ENCODE results near the gene MET.
"Not testable (repeated sequence)": the region's sequence is repeated elsewhere in the genome, so short reads cannot be mapped to it uniquely, and the experiment has no call there.

MET gene

DNA sequence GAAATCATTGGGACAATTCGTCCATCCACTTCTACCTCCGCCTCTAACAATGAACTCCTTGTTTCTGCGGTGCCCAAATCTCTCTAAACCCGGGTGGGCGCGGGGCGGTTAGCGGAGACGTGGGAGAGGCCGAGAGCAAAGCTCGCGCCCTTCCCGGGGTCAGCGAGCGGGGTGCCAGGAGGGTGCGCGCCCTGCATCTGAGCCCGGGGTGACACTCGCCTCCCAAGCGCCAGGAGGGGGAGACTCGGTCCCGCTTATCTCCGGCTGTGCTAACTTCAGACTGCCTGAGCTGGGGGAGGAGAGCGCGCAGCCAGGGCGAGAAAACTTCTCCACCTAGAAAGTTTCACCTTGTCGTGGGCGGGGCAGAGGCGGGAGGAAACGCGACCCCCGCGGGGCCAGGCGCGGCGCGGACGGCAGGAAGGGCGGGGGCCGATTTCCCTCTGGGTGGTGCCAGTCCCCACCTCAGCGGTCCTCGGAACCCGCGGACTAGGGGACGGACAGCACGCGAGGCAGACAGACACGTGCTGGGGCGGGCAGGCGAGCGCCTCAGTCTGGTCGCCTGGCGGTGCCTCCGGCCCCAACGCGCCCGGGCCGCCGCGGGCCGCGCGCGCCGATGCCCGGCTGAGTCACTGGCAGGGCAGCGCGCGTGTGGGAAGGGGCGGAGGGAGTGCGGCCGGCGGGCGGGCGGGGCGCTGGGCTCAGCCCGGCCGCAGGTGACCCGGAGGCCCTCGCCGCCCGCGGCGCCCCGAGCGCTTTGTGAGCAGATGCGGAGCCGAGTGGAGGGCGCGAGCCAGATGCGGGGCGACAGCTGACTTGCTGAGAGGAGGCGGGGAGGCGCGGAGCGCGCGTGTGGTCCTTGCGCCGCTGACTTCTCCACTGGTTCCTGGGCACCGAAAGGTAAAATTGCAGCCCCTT, at the start of gene MET:
MET (plus strand) TSS at position 516 of the 915 bp plus-strand sequence. CDS start 26,889 bp downstream, outside the sequence.
- DNase-seq = no peak

DNA sequence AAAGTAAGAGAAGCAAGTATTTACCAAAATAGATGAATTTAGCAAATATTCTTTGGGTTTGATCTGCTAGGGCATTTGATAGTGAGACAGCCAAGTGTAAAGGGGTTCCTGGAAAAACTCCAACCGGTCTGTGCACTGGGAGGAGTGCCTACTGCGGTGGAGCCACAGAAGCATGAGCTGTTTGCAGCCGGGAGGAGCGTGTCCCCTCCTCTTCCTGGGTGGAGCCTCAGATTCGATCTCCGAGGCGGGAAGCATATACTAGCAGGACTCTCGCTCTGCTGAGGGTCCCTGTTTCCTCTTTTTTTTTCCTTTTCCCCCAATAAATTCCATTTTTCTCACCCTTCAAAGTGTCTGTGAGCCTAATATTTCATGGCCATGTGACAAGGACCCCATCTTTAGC, 45.1 kb upstream of the MET start:
- DNase-seq = no peak

DNA sequence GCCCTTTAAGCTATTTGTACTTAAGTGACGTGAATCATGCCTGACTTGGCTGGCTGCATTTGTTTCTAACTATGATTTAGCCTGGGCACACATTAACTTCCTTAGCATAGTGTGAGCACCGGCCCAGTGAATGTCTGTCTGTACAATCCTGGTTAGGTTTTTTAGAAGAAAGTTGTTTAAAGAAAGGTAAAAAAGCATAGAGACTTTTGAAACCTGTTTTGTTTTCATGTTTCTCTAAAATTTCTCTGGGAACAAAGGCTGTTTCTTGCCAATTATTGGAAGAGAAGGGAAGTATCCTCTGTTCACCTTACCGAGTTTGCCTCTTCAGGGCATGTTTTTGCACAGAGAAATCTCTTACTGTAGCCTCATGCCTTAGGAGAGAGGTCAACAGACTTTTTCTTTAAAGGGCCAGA, 42.9 kb upstream of the MET start:
- no peak for DNase-seq

DNA sequence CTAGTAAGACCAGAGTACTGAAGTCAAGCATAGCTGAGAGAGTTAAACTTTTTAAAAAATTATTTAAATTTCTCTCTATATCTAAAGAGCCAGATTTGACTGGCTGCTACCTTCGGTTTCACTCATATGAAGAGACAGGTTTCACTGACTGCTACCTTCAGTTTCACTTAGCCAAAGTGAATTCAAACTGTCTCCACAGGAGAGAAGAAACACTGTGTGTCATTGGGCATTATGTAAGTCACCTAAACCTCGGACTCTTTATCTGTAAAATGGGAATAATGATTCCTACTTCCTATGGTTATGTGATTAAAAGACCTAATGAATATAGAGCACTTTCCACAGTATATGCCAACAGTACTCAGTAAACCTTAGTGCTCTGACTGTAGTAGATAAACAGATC, 41.6 kb upstream of the MET start:
- no peak for DNase-seq

DNA sequence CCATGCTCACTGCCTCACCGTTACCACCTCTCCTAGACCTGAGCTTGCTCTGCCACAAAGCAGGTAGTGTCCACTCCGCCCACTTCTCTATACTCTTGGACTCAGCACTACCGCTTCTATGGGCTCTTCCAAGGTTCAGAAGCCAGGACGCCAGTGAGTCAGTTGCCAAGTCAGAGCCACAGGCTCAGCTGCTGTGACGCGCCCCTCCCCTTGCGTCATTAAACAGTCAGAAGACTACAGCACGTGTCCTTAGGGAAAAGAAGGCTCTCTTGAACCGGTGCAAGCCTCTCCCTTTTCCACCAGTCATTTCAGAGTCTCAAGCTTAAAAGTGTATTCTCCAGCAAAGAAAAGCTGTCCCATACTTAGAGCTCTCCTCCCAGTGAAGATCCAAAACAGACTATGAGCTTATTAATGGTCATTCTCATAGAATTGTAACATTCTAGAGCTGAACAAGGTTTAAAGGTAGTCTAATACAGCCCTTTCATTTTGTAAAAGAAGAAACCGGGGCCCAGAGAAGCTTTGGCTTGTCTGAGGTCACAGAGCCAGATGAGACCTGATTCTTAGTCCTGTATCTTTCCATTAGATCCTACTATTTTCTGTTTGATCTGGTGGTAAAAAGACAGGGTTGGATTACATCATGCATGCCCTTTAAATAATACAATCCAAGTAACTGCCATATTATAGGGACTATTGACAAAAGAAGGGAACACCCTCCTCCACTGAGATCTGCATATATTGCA, 40.9 kb upstream of the MET start:
- no peak for DNase-seq

DNA sequence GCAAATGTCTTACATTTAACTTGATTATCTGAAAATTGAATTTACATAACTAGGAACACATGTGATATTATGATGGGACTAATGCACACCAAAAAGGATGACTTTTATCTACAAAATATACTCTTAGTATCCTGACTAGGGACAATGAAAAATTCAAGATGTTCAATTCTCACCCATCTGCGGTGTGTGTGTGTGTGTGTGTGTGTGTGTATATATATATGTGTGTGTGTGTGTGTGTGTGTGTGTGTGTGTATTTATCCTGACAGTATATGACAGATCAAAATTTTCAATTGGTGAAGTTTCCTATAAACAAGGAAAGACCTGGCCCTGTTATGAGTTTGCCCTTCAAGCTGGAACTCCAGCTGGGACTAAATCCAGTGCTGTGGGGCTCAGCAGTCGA, 40.3 kb upstream of the MET start:
- no peak for DNase-seq

DNA sequence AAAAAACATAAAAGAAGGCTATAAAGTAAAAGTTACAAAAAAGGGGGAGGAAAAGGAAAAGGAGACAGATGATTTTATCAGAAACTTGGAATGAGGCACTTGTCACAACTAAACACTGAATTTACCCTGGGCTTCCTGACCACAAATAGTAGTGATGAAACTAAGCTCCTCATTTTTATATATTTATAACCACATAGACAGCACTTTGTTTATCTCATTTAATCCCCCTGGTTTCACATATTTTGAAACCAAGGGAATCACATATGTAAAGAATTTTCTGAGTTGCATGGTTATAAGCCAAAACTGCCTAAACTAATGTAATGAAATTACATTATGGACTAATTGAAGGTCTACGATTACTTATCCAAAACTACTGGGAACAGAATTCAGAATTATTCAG, 39.6 kb upstream of the MET start:
- no peak for DNase-seq

DNA sequence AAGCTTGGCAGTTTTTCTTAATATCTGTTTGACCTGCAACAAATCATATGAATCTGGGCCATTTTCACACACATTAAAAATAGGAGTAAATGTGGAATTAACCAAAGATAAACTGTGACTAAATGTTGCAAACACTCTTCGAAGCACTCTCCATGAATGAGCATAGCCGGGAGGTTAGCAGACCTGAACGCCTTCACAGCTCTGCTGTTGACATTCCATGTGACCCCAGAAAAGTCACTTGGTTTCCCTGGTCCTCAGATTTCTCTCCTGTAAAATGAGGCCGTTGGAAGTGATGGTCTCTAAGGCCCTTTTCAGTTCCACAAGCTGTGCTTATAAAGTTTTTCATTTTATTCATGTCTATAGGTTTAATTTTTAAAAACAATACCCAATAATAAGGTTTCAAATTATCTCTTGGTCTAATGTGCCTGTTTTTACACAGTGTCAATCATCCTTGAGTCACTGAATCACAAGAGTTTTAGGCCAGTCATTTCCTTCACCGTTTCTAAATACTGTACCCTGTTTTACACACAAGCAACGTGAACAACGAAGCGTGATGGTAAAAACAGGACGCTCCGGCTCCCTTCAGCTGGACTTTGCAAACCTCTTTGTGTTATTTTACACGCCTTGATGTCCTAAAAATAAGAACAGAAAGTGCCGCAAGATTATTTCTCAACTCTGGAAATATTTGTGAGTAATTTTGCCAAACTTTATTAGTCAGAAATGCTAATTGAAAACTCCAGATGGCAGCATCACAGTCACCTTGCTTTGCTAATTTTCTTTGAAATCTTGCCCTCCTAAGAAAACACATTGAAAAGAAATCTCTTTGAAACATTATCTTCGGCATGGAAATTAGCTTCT, 38.6 kb upstream of the MET start:
- no peak for DNase-seq

DNA sequence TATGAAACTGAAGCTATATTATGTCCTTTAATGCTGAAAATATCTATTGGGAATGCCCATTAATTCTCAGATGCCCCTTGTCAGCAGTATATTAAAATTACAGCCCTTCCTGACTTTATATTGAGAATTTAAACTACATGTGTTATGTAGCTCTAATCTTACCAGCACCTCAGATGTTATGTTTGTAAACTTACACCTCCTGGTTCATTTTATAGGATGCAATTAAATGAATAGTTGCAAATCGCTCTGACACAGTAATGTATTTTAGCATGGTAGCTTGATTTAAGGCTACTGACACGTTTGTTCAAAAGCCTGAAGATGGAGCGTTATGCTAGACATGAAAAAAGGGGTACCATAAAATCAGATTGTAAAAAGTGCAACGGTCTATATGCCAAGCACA, 35.0 kb upstream of the MET start:
- no peak for DNase-seq

DNA sequence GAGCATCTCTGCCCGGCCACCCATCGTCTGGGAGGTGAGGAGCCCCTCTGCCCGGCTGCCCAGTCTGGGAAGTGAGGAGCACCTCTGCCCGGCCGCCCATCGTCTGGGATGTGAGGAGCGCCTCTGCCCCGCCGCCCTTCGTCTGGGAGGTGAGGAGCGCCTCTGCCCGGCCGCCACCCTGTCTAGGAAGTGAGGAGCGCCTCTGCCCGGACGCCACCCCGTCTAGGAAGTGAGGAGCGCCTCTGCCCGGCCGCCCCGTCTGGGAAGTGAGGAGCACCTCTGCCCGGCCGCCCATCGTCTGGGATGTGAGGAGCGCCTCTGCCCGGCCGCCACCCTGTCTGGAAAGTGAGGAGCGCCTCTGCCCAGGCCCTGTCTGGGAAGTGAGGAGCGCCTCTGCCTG, 33.4 kb upstream of the MET start:
- DNase-seq = not testable (repeated sequence)

DNA sequence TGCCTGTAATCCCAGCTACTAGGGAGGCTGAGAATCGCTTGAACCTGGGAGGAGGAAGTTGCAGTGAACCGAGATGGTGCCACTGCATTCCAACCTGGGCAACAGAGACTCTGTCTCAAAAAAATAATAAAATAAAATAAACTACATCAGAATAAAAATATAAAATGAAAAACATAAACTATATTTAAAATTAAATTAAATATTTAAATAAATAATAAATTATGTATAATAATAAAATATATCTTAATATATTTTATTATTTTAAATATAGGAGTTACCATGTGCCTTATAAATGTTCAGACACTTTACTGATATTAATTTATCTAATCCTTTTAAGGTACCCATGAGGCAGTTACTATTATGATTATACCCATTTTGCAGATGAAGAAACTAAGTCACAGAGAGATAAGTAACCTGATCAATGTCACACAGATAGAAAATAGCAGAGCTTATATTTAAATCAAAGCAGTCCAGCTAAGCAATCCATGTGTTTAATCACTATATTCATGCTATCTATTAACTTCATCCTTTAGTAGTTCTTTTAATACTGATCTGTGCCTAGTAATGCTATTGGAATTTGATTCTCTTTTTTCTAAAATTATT, 30.3 kb upstream of the MET start:
- DNase-seq = no peak

DNA sequence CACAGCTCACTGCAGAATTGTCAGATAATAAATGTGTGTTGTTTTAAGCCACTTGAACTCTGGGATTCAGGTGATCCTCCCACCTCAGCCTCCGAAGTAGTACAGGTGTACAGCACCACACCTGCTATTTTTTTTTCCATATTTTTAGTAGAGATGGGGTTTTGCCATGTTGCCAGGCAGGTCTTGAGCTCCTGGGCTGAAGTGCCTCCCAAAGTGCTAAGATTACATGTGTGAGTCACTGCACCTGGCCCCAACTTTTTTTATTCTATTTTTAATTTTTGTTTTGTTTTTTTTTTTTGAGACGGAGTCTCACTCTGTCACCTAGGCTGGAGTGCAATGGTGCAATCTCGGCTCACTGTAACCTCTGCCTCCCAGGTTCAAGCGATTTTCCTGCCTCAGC, 28.8 kb upstream of the MET start:
- not testable (repeated sequence) for DNase-seq

DNA sequence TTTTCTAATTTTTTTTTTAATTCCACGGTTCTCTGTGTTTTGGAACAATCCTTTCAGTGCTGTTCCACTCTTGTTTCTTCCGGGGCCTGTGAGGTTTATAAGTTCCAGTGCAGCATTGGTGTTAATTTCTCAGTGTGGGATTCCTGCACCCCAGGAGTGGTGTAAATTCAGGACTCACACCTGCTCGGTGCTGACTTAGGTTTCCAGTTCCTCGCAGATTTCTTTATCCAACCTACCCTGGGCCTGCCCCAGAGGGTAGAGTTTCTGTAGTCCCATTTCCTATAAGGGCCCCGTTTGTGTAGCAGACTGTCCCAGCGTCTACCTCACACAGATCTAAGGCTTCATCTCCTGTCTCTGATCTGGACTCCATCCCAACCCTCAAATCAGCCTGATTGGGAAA, 27.4 kb upstream of the MET start:
- DNase-seq = no peak

DNA sequence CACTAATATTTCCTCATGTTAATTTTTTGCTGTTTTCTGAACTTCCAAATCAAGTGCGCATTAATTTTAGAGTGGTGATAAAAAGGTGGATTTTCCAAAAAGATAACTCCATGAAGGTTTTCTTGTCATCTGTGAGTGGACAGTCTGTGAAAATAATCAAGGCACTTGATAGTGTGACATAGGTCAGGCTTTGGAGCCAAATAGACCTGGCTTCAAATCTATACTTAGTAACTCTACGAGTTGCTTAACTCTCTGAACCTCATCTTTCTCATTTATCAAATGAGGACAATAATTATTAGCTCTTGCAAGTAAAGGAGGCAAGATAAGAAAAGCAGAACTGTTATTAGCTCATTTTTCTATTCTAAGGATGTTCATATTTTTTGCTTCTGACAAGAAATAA, 24.7 kb upstream of the MET start:
- no peak for DNase-seq

DNA sequence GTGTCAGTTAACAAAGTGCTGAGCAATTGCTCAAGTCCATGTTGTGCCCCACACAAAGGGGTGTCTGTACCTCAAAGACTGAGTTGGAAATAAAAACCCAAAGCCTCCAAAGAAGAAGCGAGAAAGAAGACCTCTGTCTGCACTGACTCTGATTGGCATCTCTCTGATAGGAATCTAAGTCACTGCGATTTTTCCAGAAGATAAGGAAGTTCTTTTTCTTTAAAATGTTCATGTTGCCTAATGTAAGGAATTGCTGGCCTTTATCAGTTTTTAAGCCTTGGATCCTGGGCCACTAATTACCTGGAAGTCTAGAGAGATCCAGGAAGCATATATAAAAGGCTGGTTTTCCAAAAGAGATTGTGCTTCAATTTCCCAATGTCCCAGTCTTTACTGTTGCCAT, 24.1 kb upstream of the MET start:
- DNase-seq = no peak

DNA sequence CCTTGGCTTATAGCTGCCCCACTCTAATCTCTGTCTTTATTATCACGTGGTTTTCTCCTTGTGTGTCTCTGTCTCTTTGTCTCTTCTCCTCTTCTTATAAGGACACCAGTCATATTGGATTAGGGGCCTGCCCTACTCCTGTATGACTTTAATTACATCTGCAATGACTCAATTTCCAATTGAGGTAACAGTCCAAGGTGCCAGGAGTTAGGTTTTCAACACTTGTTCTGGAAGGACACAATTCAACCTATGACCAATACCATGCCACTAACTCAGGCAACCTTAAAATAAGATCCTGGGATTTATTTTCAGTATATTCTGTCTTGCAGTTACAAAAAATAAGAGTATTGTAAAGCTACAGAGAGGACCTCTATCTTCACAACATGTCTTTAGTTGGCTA, 21.6 kb upstream of the MET start:
- no peak for DNase-seq

DNA sequence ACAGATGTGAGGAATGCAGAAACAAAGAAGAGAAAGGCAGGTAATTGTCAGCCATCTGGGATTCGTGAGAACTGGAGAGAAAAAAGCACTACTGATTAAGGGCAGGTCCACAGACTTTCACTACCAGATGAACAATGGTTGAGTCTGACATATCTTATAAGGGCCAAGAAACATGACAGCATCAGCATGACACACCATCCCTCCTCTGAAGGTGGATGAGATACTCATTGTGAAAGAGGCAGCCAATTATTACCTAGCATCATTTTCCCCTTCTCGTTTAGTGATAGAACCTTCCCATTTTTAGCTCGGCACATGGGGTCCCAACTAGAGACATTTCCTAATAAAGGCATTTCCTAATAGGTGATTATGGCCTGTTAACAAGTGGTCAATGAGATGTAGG, 19.2 kb upstream of the MET start:
- no peak for DNase-seq

DNA sequence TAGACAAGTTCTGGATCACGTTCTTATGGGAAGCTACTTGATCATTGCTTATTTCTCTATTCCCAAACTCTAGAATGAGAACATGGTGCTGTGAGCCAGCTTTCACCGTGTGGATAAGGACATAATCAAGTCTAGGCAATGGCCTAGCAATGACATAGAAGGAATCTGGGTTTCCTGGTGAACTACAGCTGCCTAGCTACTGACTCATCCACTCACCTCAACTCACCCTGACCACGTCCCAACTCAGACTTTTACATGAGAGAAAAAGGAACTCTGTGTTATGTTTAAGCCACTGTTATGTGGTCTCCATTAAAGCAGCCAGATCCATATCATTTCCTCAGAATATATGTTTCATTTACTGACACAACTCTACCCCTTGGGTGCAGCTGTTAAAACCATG, 18.8 kb upstream of the MET start:
- DNase-seq = no peak

DNA sequence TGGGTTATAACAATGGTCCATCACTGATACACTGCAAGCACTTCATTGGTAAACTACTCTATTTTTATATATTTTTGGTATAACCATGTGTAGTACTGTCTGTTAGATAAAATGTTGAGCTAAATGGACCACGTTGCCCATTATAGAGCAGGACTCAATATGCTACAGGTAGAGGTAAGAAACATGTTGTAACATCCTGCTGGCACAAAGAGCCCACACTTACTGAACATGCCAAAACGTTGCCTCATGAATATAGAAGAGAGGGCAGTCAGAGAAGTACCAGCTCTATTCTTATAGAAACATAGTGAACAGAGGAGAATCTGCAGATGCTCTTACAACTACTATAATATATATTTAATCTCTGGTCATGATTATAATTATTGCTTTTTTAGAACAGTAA, 18.4 kb upstream of the MET start:
- DNase-seq = no peak

DNA sequence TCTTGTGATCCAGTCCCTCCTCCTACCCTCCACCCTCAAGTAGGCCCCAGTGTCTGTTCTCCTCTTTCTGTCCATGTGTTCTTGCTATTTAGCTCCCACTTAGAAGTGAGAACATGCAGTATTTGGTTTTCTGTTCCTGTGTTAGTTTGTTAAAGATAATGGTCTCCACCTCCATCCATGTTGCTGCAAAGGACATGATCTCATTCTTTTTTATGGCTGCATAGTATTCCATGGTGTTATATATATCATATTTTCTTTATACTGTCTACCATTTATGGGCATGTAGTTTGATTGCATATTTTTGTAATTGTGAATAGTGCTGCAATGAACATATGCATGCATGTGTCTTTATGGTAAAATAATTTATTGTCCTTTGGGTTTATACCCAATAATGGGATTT, 12.7 kb upstream of the MET start:
- DNase-seq = not testable (repeated sequence)

DNA sequence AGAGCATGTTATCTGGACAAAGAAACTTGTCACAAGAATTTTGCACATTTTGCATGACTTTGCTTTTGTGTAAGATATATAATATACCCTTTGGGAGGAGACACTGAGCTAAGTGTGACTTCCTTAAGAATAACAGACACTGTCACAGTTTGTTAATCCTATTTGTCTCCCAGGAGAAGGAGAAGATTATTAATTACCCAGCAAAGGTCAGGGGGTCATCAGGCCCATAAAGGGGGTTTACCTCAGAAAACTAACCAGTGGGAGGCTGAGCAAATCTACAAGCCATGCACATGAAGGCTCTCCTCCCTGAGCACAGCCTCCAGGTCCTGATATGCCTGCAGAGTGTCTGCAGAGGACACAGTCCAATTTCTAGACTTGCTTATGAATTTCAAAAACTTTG, 10.1 kb upstream of the MET start:
- DNase-seq = no peak

DNA sequence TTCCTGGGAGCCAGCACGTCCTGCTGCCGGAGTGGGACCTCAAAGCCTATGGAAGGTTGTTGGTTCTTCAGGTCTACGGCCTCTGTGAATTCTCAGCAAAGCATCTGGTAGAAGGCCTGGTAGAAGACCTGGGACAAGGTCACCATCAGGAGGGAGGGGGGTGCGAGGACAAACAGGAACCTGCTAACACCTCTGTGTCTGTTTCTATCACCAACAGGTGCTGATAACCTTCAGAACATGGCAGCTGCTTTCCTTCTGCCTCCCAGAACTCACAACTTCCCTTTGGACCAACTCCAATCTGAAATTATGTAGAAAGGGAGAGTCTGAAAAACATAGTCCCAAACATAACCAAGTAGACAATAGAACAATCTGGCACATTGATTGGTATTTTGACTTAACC, 8.3 kb upstream of the MET start:
- DNase-seq = no peak
